SK-N-DZ (cell line): ENCODE data around the gene RBP3.

Experiments used
- DNase-seq: peaks from one replicate; pipeline ENCODE4 v3.0.0-alpha.2; 2015; ENCODE audit warnings: low spot score

Gene RBP3

GRCh38 chr10:47336387-47337134 is 11.6 kb upstream of the RBP3 start:
- DNase-seq, result no peak

GRCh38 chr10:47337310-47337709 is 10.9 kb upstream of the RBP3 start:
- DNase-seq, result no peak

GRCh38 chr10:47339186-47339735 is 8.9 kb upstream of the RBP3 start:
- DNase-seq, result no peak

GRCh38 chr10:47339759-47340607 is 8.2 kb upstream of the RBP3 start:
- no peak for DNase-seq

DNA sequence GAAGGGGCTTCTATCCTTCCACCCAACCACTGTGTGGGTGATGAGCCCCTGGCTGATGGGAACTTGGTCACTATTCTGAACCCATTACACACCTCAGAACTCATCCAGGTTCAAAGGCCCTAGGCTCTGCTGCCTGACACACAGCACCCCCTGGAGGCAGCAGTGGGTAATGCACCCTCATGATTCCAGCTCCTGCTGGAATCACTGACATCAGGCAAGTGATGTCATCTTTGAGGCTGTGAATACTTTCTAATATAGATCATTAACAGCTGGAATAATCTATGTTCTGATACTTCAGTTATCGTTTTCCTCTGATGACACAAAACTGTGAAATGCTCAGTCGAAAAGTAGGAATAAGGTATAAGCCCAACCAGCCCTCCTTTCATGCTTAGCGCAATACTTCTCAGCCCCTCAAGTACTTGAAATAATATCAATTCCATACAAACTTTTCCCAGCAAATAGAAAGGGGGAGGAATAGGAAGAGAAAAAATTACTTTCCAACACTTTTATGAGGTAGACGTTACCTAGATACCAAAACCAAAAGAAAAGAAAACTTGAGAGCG is 7.5 kb upstream of the RBP3 start:
- DNase-seq, result peak; percentile 21

DNA sequence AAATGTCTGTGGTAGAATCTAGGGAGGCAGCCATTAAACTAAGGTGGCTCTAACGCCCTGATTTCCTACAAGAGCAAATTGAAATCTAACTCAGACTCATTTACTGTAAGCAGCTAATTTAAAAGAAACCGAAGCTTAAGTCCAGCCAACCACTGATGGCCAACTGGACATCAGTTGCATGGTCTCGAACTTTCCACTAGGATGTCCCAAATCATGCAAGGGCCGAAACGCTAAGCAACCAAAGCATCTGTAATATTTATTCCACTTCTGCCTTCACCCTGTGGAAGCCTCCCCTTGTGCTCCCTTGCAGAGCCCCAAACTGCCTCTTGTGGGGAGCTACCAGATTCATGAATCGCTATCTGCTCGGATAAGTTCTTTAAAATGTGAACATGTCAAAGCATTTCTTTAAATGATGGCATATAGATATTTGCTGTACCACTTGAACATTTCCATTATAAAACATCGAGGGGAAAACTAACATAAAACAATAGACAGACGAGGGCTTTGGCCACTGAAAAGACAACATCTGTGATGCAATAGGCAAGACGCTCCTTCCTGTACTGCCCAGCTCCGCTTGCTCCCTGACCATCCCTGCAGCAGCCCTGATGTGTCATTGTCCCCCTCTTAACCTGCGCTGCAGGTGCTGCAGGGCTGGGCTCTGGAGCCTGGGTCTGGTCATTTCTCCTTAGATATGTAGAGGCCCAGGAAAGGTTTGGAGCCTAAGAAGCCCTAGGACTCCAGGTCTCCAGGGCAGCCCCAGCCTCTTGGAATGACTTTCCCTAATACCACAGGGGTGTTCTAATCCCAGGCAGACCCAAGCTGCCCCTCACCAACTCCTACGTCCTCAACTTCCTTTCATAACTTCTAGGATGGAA is 2.9 kb upstream of the RBP3 start:
- no peak for DNase-seq

- no peak for DNase-seq
Observed at GRCh38 chr10:47346581-47347302, 1.4 kb upstream of the RBP3 start.

DNA sequence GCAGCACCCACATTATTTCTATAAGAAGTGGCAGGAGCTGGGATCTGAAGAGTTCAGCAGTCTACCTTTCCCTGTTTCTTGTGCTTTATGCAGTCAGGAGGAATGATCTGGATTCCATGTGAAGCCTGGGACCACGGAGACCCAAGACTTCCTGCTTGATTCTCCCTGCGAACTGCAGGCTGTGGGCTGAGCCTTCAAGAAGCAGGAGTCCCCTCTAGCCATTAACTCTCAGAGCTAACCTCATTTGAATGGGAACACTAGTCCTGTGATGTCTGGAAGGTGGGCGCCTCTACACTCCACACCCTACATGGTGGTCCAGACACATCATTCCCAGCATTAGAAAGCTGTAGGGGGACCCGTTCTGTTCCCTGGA is 874 bp upstream of the RBP3 start:
- DNase-seq, result no peak

DNA sequence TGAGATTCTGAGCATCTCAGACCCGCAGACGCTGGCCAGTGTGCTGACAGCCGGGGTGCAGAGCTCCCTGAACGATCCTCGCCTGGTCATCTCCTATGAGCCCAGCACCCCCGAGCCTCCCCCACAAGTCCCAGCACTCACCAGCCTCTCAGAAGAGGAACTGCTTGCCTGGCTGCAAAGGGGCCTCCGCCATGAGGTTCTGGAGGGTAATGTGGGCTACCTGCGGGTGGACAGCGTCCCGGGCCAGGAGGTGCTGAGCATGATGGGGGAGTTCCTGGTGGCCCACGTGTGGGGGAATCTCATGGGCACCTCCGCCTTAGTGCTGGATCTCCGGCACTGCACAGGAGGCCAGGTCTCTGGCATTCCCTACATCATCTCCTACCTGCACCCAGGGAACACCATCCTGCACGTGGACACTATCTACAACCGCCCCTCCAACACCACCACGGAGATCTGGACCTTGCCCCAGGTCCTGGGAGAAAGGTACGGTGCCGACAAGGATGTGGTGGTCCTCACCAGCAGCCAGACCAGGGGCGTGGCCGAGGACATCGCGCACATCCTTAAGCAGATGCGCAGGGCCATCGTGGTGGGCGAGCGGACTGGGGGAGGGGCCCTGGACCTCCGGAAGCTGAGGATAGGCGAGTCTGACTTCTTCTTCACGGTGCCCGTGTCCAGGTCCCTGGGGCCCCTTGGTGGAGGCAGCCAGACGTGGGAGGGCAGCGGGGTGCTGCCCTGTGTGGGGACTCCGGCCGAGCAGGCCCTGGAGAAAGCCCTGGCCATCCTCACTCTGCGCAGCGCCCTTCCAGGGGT is 703 bp downstream of the RBP3 start:
- no peak for DNase-seq

DNA sequence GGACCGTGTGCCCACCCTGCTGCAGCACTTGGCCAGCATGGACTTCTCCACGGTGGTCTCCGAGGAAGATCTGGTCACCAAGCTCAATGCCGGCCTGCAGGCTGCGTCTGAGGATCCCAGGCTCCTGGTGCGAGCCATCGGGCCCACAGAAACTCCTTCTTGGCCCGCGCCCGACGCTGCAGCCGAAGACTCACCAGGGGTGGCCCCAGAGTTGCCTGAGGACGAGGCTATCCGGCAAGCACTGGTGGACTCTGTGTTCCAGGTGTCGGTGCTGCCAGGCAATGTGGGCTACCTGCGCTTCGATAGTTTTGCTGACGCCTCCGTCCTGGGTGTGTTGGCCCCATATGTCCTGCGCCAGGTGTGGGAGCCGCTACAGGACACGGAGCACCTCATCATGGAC is 1.4 kb downstream of the RBP3 start:
- DNase-seq, result no peak

GRCh38 chr10:47349941-47350371 is 1.8 kb downstream of the RBP3 start:
- no peak for DNase-seq

DNA sequence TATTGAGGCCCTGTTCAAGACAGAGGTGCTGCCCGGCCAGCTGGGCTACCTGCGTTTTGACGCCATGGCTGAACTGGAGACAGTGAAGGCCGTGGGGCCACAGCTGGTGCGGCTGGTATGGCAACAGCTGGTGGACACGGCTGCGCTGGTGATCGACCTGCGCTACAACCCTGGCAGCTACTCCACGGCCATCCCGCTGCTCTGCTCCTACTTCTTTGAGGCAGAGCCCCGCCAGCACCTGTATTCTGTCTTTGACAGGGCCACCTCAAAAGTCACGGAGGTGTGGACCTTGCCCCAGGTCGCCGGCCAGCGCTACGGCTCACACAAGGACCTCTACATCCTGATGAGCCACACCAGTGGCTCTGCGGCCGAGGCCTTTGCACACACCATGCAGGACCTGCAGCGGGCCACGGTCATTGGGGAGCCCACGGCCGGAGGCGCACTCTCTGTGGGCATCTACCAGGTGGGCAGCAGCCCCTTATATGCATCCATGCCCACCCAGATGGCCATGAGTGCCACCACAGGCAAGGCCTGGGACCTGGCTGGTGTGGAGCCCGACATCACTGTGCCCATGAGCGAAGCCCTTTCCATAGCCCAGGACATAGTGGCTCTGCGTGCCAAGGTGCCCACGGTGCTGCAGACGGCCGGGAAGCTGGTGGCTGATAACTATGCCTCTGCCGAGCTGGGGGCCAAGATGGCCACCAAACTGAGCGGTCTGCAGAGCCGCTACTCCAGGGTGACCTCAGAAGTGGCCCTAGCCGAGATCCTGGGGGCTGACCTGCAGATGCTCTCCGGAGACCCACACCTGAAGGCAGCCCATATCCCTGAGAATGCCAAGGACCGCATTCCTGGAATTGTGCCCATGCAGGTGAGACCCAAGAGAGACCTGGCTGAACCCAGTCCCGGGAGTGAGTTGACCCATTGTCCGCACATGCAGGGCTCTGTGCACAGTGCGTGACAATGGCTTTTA is 2.8 kb downstream of the RBP3 start:
- no peak for DNase-seq

DNA sequence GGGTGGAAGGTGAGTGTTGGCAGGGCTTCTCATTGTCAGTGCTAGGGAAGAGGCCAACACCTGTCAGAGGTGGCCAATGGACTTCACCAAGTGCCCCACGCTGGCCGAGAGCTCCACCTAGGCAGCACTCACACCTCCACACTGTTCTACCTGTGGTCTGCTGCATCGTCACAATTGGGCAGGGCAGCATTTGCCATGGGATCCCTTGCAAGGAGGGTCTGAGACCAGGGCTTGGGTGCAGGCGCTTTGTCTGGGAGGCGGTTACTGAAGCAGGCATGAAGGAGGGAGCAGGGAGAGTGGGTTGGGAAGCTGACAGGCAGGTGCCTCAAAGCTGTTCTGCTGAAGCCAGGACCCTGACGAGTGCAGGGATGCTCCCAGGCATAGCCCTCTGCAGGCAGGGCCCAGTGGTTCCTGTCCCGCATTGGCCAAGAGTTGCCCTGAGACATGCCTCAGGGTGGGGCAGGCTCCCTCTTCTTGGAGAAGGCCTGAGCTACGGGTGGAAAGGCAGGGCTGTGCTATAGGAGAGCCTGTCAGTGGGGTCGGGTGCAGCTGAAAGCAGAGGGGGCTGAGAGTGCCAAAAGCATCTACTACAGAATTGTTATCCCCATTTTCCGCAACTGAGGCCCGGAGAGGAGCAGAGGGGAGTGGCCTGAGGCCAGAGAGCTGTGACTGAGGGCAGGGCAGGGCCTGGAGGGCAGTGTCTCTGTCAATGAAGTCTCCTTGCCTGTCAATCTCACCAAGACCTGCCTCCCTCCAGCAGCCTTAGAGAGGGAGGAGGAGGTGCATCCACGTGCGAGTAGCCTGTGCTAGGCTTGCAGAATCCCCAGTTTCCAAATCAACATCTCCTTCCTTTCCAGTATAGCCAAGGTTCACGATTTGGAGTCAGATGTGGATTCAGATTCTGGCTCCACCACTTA is 4.0 kb downstream of the RBP3 start:
- DNase-seq, result no peak

DNA sequence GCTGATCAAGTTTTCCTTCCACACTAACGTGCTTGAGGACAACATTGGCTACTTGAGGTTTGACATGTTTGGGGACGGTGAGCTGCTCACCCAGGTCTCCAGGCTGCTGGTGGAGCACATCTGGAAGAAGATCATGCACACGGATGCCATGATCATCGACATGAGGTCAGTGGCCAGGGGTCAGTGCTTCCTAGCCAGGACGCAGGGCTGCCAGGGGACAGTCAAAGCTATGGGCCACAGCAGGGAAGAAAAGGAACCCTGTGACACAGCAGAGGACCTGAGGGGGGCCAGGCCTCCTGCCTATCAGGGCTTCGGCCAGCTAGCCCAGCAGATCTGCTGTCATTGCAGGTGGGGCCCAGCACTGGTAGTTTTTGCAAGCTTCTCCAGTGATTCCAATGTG is 5.2 kb downstream of the RBP3 start:
- no peak for DNase-seq

DNA sequence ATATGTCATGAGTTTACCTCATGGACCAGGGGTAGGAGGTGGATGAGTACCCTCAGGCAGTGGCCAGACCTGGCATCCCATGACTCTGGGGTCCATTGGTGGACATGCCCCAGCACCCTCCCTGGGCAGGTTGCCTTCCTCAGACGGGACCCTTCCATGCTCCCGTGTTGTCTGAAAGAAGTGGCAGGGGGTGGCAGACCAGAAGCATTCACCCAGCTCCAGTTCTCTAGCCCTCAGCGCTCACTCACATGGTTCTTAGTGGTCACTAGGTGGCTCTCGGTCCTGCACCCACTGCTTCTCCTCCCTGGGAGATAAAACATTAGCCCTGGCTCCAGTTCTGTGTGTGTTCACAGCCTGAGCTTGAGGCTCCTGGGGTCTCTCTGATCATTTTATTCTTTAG is 6.0 kb downstream of the RBP3 start:
- DNase-seq, result no peak

DNA sequence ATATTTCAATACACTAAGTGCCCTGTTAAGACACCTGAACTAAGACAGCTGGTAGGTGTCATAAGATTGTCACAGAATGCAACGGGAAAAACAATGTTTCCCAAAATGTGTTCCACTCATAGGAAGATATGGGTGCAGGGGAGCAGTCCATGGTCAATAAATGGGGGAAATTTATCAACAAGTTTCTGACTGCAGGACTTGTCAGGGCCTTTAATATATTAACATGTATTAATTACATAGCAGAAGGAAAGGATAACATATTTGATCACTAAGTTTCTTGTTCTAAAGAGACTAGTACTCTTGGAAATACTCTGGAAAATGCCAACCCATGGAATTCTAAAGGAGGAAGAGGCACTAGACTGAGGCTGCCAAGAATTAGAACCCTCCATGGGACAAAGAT is 6.7 kb downstream of the RBP3 start:
- no peak for DNase-seq

- DNase-seq, result no peak
Observed at GRCh38 chr10:47356708-47357107, 8.5 kb downstream of the RBP3 start.
